Thyroid gland (tissue), 4 donors: Measurements from ENCODE around the gene TPGS2.

ENCODE experiments used
- POLR2A ChIP-seq, 2 donors: fragments of 450-650 bp; IDR thresholded peaks; one replicate each; pipeline ENCODE4 v1.6.1; 2017; ENCODE audit warnings: antibody characterized with exemption in 2 of 2, mild to moderate bottlenecking in 2 of 2, moderate library complexity in 1 of 2
- TF ChIP-seq, protein P1 (sequence below), 6 experiments: fragments of 200-600 bp in 3 of 6; fragments of 450-650 bp in 3 of 6; sonication (generic) in 3 of 6; IDR thresholded peaks; one replicate each; pipeline ENCODE4 v1.5.1; 2016 to 2019; ENCODE audit warnings: antibody characterized with exemption in 6 of 6, mild to moderate bottlenecking in 2 of 6, inconsistent platforms in 1 of 6, moderate library complexity in 1 of 6

DNA sequence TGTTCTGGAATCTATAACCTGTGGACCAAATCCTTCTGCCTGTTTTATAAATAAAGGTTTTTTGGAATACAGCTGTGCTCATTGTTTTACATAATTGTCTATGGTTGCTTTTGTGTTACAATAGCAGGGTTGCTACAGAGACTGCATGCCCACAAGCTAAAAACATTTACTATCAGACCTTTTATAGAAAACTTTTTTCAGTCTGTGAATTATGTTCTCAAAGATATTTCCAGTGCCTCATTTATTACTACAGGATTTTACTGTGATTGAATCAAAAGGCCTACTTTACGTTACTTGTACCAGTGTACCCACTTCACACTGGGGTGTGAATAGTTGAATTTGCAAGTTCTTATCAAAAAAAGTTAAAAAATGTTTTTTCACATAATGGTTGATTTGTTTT, 7.1 kb upstream of the TPGS2 start:
- TF ChIP-seq, protein P1, sequence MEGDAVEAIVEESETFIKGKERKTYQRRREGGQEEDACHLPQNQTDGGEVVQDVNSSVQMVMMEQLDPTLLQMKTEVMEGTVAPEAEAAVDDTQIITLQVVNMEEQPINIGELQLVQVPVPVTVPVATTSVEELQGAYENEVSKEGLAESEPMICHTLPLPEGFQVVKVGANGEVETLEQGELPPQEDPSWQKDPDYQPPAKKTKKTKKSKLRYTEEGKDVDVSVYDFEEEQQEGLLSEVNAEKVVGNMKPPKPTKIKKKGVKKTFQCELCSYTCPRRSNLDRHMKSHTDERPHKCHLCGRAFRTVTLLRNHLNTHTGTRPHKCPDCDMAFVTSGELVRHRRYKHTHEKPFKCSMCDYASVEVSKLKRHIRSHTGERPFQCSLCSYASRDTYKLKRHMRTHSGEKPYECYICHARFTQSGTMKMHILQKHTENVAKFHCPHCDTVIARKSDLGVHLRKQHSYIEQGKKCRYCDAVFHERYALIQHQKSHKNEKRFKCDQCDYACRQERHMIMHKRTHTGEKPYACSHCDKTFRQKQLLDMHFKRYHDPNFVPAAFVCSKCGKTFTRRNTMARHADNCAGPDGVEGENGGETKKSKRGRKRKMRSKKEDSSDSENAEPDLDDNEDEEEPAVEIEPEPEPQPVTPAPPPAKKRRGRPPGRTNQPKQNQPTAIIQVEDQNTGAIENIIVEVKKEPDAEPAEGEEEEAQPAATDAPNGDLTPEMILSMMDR (IDR thresholded peaks at IDR 0.05), result no peak
- no peak for TF ChIP-seq POLR2A (IDR thresholded peaks at IDR 0.05)
